ENCODE measurements around the gene SLC7A8.
"Not testable (repeated sequence)": the region's sequence is repeated elsewhere in the genome, so short reads cannot be mapped to it uniquely, and the experiment has no call there.

Gene SLC7A8

GRCh38 chr14:23183479-23183878 is at the start of gene SLC7A8:
SLC7A8 (minus strand) TSS chr14:23183660; CDS start chr14:23182914, 746 bp downstream.
- DNase-seq (ENCODE audit: low spot score), result no peak

- DNase-seq (ENCODE audit: low spot score), result not testable (repeated sequence)
Observed at GRCh38 chr14:23232241-23232808, 48.9 kb upstream of the SLC7A8 start.

GRCh38 chr14:23228812-23229211 is 45.4 kb upstream of the SLC7A8 start:
- no peak for DNase-seq (ENCODE audit: low spot score)

- no peak for DNase-seq (ENCODE audit: low spot score)
Observed at GRCh38 chr14:23227566-23227965, 44.1 kb upstream of the SLC7A8 start.

GRCh38 chr14:23224958-23225357 is 41.5 kb upstream of the SLC7A8 start:
- not testable (repeated sequence) for DNase-seq (ENCODE audit: low spot score)

GRCh38 chr14:23219075-23219474 is 35.6 kb upstream of the SLC7A8 start:
- no peak for DNase-seq (ENCODE audit: low spot score)

- no peak for DNase-seq (ENCODE audit: low spot score)
Observed at GRCh38 chr14:23217032-23218020, 33.9 kb upstream of the SLC7A8 start.

GRCh38 chr14:23215421-23215820 is 32.0 kb upstream of the SLC7A8 start:
- no peak for DNase-seq (ENCODE audit: low spot score)

- no peak for DNase-seq (ENCODE audit: low spot score)
Observed at GRCh38 chr14:23209651-23210423, 26.4 kb upstream of the SLC7A8 start.

- DNase-seq (ENCODE audit: low spot score), result no peak
Observed at GRCh38 chr14:23208324-23208723, 24.9 kb upstream of the SLC7A8 start.

GRCh38 chr14:23207146-23207540 is 23.7 kb upstream of the SLC7A8 start:
- no peak for DNase-seq (ENCODE audit: low spot score)

- no peak for DNase-seq (ENCODE audit: low spot score)
Observed at GRCh38 chr14:23206422-23207145, 23.1 kb upstream of the SLC7A8 start.

- no peak for DNase-seq (ENCODE audit: low spot score)
Observed at GRCh38 chr14:23202001-23202400, 18.5 kb upstream of the SLC7A8 start.

GRCh38 chr14:23199141-23199540 is 15.7 kb upstream of the SLC7A8 start:
- not testable (repeated sequence) for DNase-seq (ENCODE audit: low spot score)

- DNase-seq (ENCODE audit: low spot score), result not testable (repeated sequence)
Observed at GRCh38 chr14:23196487-23196886, 13.0 kb upstream of the SLC7A8 start.

GRCh38 chr14:23195552-23196101 is 12.2 kb upstream of the SLC7A8 start:
- DNase-seq (ENCODE audit: low spot score), result no peak

GRCh38 chr14:23193432-23193831 is 10.0 kb upstream of the SLC7A8 start:
- DNase-seq (ENCODE audit: low spot score), result no peak

GRCh38 chr14:23187925-23188324 is 4.5 kb upstream of the SLC7A8 start:
- no peak for DNase-seq (ENCODE audit: low spot score)

- peak; percentile 42 for DNase-seq (ENCODE audit: low spot score)
Observed at GRCh38 chr14:23186913-23187654, 3.6 kb upstream of the SLC7A8 start.

- DNase-seq (ENCODE audit: low spot score), result no peak
Observed at GRCh38 chr14:23185063-23185462, 1.6 kb upstream of the SLC7A8 start.

- no peak for DNase-seq (ENCODE audit: low spot score)
Observed at GRCh38 chr14:23183158-23183470, 346 bp downstream of the SLC7A8 start.

All from HuH-7.5 (cell line).